CD4-positive, alpha-beta T cell (primary cell): Measurements from ENCODE around the gene SPOCD1. TPM values are rescaled to one million over a fixed set of nuclear protein-coding genes. Genes with fewer than 3 reads are reported as not detected.

ENCODE experiments used
- ATAC-seq: fragments of 200-7000 bp; cut with Tn5 transposase; one replicate; pipeline ENCODE4 v1.10.0; 2022; ENCODE audit warnings: mild to moderate bottlenecking; ENCODE audit not compliant: poor library complexity
- CTCF ChIA-PET: fragments of 350-600 bp; sonication (Branson Sonifier 250); formaldehyde crosslinking; loops from one replicate; lab custom pipeline; 2021; ENCODE audit warnings: antibody characterized with exemption, inconsistent platforms; lab: Charles Lee
- POLR2A ChIA-PET: fragments of 350-600 bp; sonication (Branson Sonifier 250); formaldehyde crosslinking; loops from one replicate; lab custom pipeline; 2021; ENCODE audit warnings: antibody characterized with exemption, inconsistent platforms; lab: Charles Lee
- DNase-seq, 14 experiments: peaks; one replicate each; pipeline ENCODE4 v3.0.0-alpha.2; 2013 to 2020; ENCODE audit warnings: mixed read lengths in 2 of 14
- H3K27ac ChIP-seq, 2 donors: one replicate each; pipeline versions ENCODE4 v1.5.1 to v1.7.0; 2013; ENCODE audit warnings: low read length in 2 of 2, low read depth in 1 of 2, mild to moderate bottlenecking in 1 of 2
- H3K27me3 ChIP-seq, 2 experiments: 1 replicate in 1 of 2; 2 replicates in 1 of 2; pipeline versions ENCODE4 v1.6.1 to v1.7.0; 2013; ENCODE audit warnings: low read length in 2 of 2, control low read depth in 1 of 2, mild to moderate bottlenecking in 1 of 2, moderate library complexity in 1 of 2; ENCODE audit not compliant: insufficient read depth in 2 of 2, control insufficient read depth in 1 of 2
- H3K36me3 ChIP-seq: one replicate; pipeline ENCODE4 v1.6.1; 2013; ENCODE audit warnings: low read length, control low read depth; ENCODE audit not compliant: insufficient read depth
- H3K4me1 ChIP-seq: one replicate; pipeline ENCODE4 v1.6.1; 2013; ENCODE audit warnings: low read length, control low read depth; ENCODE audit not compliant: insufficient read depth
- H3K4me3 ChIP-seq: one replicate; pipeline ENCODE4 v1.5.1; 2013; ENCODE audit warnings: mild to moderate bottlenecking, low read length, moderate library complexity
- H3K9me3 ChIP-seq, 2 experiments: 1 replicate in 1 of 2; 2 replicates in 1 of 2; pipeline versions ENCODE4 v1.6.1 to v1.7.0; 2013; ENCODE audit warnings: low read length in 2 of 2, mild to moderate bottlenecking in 2 of 2, control low read depth in 1 of 2, moderate library complexity in 1 of 2; ENCODE audit not compliant: control insufficient read depth in 1 of 2, insufficient read depth in 1 of 2
- H3K27ac Mint-ChIP-seq: one replicate; pipeline ENCODE4 v1.8.0; 2020; ENCODE audit warnings: mixed read lengths
- H3K27me3 Mint-ChIP-seq: one replicate; pipeline ENCODE4 v1.8.0; 2021; ENCODE audit warnings: mixed read lengths
- H3K36me3 Mint-ChIP-seq: one replicate; pipeline ENCODE4 v1.8.0; 2021; ENCODE audit warnings: low read depth, mixed read lengths
- H3K4me1 Mint-ChIP-seq: one replicate; pipeline ENCODE4 v1.8.0; 2021; ENCODE audit warnings: low read depth, mixed read lengths
- H3K4me3 Mint-ChIP-seq: one replicate; pipeline ENCODE4 v1.8.0; 2020; ENCODE audit warnings: mild to moderate bottlenecking, mixed read lengths
- H3K9me3 Mint-ChIP-seq: one replicate; pipeline ENCODE4 v1.8.0; 2020; ENCODE audit warnings: mixed read lengths
- CTCF ChIP-seq: fragments of 200-600 bp; IDR thresholded peaks from one replicate; pipeline ENCODE4 v1.8.0; 2022; ENCODE audit warnings: antibody characterized with exemption, mild to moderate bottlenecking
- intact Hi-C, 2 experiments: fragments of 100-400 bp; cut with DNase I in 1 of 2; cut with micrococcal nuclease in 1 of 2; formaldehyde crosslinking; loops; one replicate each; pipeline versions ENCODE4 v1.15.1 to v1.9.0; 2023 to 2025; cut with DNase I, micrococcal nuclease
- total RNA-seq, 174 experiments: library from RNA in 2 of 174; stranded (reverse) in 2 of 174; gene quantifications; one replicate each; pipeline ENCODE4 v1.2.3 and lab custom pipeline; 2021 to 2026

SPOCD1 gene
- total RNA-seq, 2 experiments from 2014 or later: 0.11 to 0.27 TPM

GRCh38 chr1:31779687-31780086, 36.1 kb downstream of the SPOCD1 start:
- H3K27me3 Mint-ChIP-seq: peaks cover 23% of the 10 kb centered on the region
- no peaks in the 10 kb centered on the region for H3K4me1 ChIP-seq
- ATAC-seq (no peak), DNase-seq (no peak)
- H3K9me3 ChIP-seq: no peaks in the 10 kb centered on the region
- no peaks in the 10 kb centered on the region for H3K36me3 ChIP-seq
- no peaks in the 10 kb centered on the region for H3K9me3 Mint-ChIP-seq
- no peaks in the 10 kb centered on the region for H3K36me3 Mint-ChIP-seq
- H3K27ac ChIP-seq: no peak overlapping the region
- no peak overlapping the region for H3K4me3 Mint-ChIP-seq
- H3K27ac Mint-ChIP-seq: no peak overlapping the region
- no peak overlapping the region for H3K4me3 ChIP-seq
- intact Hi-C loops: loop anchor here in 1 of 2 experiments (10.0 kb wide), 1 partner anchor 385 kb away; no protein-coding TSS in a partner anchor
- ChIA-PET POLR2A (no interaction called here), CTCF (interaction anchor here (0.9 kb wide), 1 partner anchor 10 kb away, joined by 4 read pairs; no protein-coding TSS in a partner anchor)
- no peaks in the 10 kb centered on the region for H3K4me1 Mint-ChIP-seq
- TF ChIP-seq CTCF: no peak
- H3K27me3 ChIP-seq: peaks cover 8 to 21% of the 10 kb centered on the region in 2 experiments

GRCh38 chr1:31778763-31779488, 36.9 kb downstream of the SPOCD1 start:
- POLR2A ChIA-PET: no interaction called here
- Histone ChIP-seq H3K4me3 (no peak overlapping the region), H3K9me3 (no peaks in the 10 kb centered on the region), H3K27ac (no peak overlapping the region), H3K36me3 (no peaks in the 10 kb centered on the region), H3K4me1 (no peaks in the 10 kb centered on the region), H3K27me3 (peaks cover 14 to 24% of the 10 kb centered on the region in 2 experiments)
- Mint-ChIP-seq H3K4me1 (no peaks in the 10 kb centered on the region), H3K27ac (no peak overlapping the region), H3K4me3 (no peak overlapping the region), H3K36me3 (no peaks in the 10 kb centered on the region), H3K27me3 (peaks cover 30% of the 10 kb centered on the region), H3K9me3 (no peaks in the 10 kb centered on the region)
- DNase-seq (no peak), ATAC-seq (no peak)
- CTCF ChIA-PET: interaction anchor here (0.5 to 1.5 kb wide), 2 partner anchors 13 to 17 kb away, joined by 3 read pairs; no protein-coding TSS in a partner anchor
- intact Hi-C loops: no loop called here
- no peak for TF ChIP-seq CTCF

GRCh38 chr1:31776516-31776915, 39.3 kb downstream of the SPOCD1 start:
- DNase-seq (no peak), ATAC-seq (no peak)
- Histone ChIP-seq H3K4me1 (peaks cover 23% of the 10 kb centered on the region), H3K9me3 (no peaks in the 10 kb centered on the region), H3K27ac (no peak overlapping the region), H3K27me3 (peaks cover 22 to 35% of the 10 kb centered on the region in 2 experiments), H3K4me3 (no peak overlapping the region), H3K36me3 (no peaks in the 10 kb centered on the region)
- Mint-ChIP-seq H3K9me3 (no peaks in the 10 kb centered on the region), H3K4me1 (peaks cover 18% of the 10 kb centered on the region), H3K27me3 (peaks cover 41% of the 10 kb centered on the region), H3K4me3 (no peak overlapping the region), H3K36me3 (no peaks in the 10 kb centered on the region), H3K27ac (no peak overlapping the region)
- CTCF ChIA-PET: interaction anchor here (1.0 kb wide), 1 partner anchor 13 kb away, joined by 4 read pairs; no protein-coding TSS in a partner anchor
- intact Hi-C loops: no loop called here
- POLR2A ChIA-PET: interaction anchor here (0.8 kb wide), 1 partner anchor 13 kb away, joined by 3 read pairs; no protein-coding TSS in a partner anchor
- TF ChIP-seq CTCF: no peak
